RWPE2 (cell line): ENCODE results near the gene DAZAP2.
"Not testable (repeated sequence)": the region's sequence is repeated elsewhere in the genome, so short reads cannot be mapped to it uniquely, and the experiment has no call there.

Experiments used
- ATAC-seq: fragments of 200-7000 bp; cut with Tn5 transposase; 3 replicates; pipeline ENCODE4 v1.9.1; 2021; ENCODE audit warnings: low read depth
- DNase-seq: peaks from one replicate; pipeline ENCODE4 v3.0.0-alpha.2; 2020; ENCODE audit warnings: low spot score
- H3K27ac ChIP-seq: fragments of 450-650 bp; 2 replicates; pipeline ENCODE4 v1.5.1; 2017; ENCODE audit warnings: mild to moderate bottlenecking; ENCODE audit not compliant: poor library complexity, severe bottlenecking
- H3K27me3 ChIP-seq: fragments of 250-450 bp; sonication (Bioruptor Pico); 2 replicates; pipeline ENCODE4 v1.5.1; 2021; ENCODE audit warnings: mild to moderate bottlenecking, moderate library complexity; ENCODE audit not compliant: insufficient read depth, poor library complexity, severe bottlenecking
- H3K36me3 ChIP-seq: fragments of 250-450 bp; sonication (Bioruptor Pico); 2 replicates; pipeline ENCODE4 v1.5.1; 2020; ENCODE audit warnings: low read depth, mild to moderate bottlenecking, moderate library complexity
- H3K4me1 ChIP-seq: fragments of 250-450 bp; sonication (Bioruptor Pico); 2 replicates; pipeline ENCODE4 v1.5.1; 2021; ENCODE audit warnings: mild to moderate bottlenecking, moderate library complexity; ENCODE audit not compliant: insufficient read depth, poor library complexity, severe bottlenecking
- H3K4me3 ChIP-seq: fragments of 250-450 bp; sonication (Bioruptor Pico); 2 replicates; pipeline ENCODE4 v1.5.1; 2021; ENCODE audit warnings: mild to moderate bottlenecking, moderate library complexity; ENCODE audit not compliant: severe bottlenecking
- H3K9me3 ChIP-seq: fragments of 250-450 bp; sonication (Bioruptor Pico); 2 replicates; pipeline ENCODE4 v1.5.1; 2021; ENCODE audit warnings: mild to moderate bottlenecking, moderate library complexity; ENCODE audit not compliant: severe bottlenecking
- CTCF ChIP-seq: fragments of 450-650 bp; IDR thresholded peaks from one replicate; pipeline ENCODE4 v1.5.1; 2017; ENCODE audit warnings: mild to moderate bottlenecking, moderate library complexity; ENCODE audit not compliant: poor library complexity, severe bottlenecking

The DAZAP2 gene

DNA sequence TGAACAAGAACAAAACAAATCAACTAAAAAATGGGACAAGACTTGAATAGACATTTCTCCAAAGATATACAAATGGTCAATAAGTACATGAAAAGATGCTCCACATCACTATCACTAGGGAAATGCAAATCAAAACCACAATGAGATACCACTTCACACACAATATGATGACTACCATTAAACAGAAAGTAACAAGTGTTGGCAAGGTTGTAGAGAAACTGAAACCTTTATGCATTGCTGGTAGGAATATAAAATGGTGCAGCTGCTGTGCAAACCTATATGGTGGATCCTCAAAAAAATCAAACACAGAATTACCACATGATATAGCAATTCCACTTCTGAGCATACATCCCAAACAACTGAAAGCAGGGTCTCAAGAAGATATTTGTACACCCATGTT lies 26.4 kb downstream of the DAZAP2 start:
- peaks cover 12% of the 10 kb centered on the region for H3K4me1 ChIP-seq
- no peak overlapping the region for H3K4me3 ChIP-seq
- peaks cover 14% of the 10 kb centered on the region; the same call in 1 of the 2 replicates for H3K36me3 ChIP-seq
- DNase-seq, result no peak
- no peak for ATAC-seq
- H3K27ac ChIP-seq, result no peak overlapping the region
- no peaks in the 10 kb centered on the region for H3K9me3 ChIP-seq
- TF ChIP-seq CTCF, result no peak
- no peaks in the 10 kb centered on the region for H3K27me3 ChIP-seq

DNA sequence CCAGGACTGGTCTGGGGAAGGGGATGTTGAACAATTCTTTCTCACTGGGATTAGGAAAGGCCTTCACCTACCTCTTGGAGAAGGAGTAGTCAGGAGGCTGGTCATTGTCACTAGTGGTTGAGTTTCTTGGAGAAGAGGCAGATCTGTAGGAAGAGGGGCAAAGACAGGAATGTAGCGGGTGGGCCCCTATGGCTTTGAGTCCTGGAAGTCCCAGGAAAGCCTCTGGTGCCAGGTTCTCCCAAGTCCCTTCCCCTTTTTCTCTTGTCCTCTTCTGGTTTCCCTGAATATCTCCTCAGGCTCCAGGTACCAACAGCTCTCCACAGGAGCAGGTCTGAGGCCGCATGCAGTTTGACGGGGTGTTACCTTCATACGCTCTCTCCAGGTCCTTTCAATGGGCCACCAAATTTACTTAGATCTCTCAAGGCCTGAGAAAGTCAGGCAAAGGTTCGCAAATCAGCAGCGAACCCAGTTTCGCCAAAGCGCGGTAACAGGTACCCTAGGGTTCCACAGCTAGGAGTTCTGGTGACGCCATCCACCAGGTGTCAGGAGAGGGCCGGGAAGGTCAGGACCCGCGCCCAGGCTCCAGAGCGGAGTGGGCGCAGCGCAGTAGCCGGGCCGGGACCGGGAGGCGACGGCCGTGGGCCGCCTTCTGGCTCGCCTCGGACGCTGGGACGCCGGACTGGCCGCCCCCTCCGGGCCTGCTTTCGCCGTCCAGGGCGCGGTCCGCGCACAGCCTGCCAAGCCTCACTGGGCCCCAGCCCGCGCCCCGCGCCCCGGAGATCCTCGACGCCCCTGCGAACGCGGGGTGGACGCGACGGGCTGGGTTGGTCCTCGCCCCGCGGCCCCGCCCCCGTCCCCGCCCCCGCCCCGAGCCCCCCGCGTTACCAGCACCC lies 30.8 kb downstream of the DAZAP2 start:
- no peaks in the 10 kb centered on the region for H3K27me3 ChIP-seq
- H3K4me1 ChIP-seq, result peaks cover 23% of the 10 kb centered on the region
- H3K36me3 ChIP-seq, result peaks cover 6% of the 10 kb centered on the region
- H3K4me3 ChIP-seq, result peak overlapping the region; percentile 48
- ATAC-seq, result peak; percentile 60
- H3K27ac ChIP-seq, result peak overlapping the region; percentile 86
- TF ChIP-seq CTCF, result peak; percentile 59
- DNase-seq, result peak; percentile 66
- no peaks in the 10 kb centered on the region for H3K9me3 ChIP-seq

DNA sequence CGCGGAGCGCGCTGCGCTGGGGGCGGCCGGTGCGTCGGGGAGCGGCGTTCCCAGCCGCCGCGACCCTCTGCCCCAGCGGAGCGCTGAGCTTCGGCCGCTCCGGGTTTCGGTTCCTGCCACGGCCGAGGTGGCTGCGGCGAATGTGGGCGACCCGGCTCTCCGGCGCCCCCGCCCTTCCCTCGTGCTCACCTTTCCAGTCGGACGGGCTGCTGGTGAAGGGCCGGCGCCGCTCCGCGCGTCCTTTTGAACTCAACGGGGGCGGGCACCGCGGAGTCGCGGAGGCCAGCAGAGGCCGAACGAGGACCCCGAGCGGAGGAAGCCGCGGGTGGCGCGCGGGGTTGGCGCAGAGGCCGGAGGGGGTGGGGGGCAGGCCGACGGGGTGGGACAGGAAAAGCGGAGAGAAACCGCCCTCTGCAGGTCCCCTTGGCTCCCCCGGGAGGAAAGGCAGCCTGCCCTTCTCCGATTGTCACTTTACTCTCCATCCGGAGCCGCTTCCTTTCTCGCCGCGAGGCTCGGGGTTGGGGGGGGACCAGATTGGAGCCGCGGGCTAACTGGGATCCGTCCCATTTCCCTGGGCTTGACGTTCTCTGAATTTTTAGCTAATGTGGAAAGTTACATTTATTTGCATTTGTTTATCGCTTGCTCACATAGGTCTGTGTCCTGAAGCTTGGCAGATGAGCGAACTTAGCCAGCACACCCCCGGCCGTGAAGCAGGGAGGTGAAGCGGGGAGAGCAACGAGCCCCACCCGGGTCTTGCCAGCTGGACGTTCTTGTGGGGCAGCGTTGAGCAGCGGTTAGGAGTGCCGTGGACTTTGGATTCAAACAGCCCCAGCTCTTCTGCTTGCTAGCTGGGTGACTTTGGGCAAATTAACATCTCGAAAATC lies 31.7 kb downstream of the DAZAP2 start, which contains the start of gene SMAGP:
TSS of gene SMAGP (minus strand) at position 349 of the 884 bp plus-strand sequence. CDS start 1,137 bp downstream, outside the sequence.
- H3K4me3 ChIP-seq, result peak within 1 kb of the TSS; percentile 48
- H3K36me3 ChIP-seq, result peaks cover 6% of the 10 kb centered on the region
- H3K4me1 ChIP-seq, result peaks cover 23% of the 10 kb centered on the region
- ATAC-seq, result peak; percentile 44
- H3K9me3 ChIP-seq, result no peaks in the 10 kb centered on the region
- no peak for TF ChIP-seq CTCF
- H3K27me3 ChIP-seq, result no peaks in the 10 kb centered on the region
- DNase-seq, result peak; percentile 77
- peak within 1 kb of the TSS; percentile 86 for H3K27ac ChIP-seq

- Histone ChIP-seq H3K27ac (peak overlapping the region; percentile 86), H3K36me3 (peaks cover 6% of the 10 kb centered on the region), H3K4me3 (peak overlapping the region; percentile 48), H3K9me3 (no peaks in the 10 kb centered on the region), H3K4me1 (peaks cover 23% of the 10 kb centered on the region), H3K27me3 (no peaks in the 10 kb centered on the region)
- TF ChIP-seq CTCF, result no peak
- DNase-seq, result no peak
- peak; percentile 84 for ATAC-seq
Measured at GRCh38 chr12:51270951-51271518, 32.4 kb downstream of the DAZAP2 start.

DNA sequence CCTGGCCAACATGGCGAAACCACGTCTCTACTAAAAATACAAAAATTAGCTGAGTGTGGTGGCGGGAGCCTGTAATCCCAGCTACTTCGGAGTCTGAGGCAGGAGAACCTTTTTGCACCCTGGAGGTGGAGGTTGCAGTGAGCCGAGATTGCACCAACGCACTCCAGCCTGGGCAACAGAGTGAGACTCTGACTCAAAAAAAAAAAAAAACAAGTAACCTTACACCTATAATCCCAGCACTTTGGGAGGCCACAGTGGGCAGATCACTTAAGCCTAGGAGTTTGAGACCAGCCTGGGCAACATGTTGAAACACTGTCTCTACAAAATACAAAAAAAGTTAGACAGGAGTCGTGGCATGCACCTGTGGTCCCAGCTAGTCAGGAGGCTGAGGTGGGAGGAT lies 34.2 kb downstream of the DAZAP2 start:
- ATAC-seq, result not testable (repeated sequence)

More for the DNA sequence above, 34.2 kb downstream of the DAZAP2 start:
- DNase-seq, H3K27me3 ChIP-seq, H3K27ac ChIP-seq, H3K4me3 ChIP-seq, H3K9me3 ChIP-seq, H3K36me3 ChIP-seq: not testable (repeated sequence)
- peaks cover 16% of the 10 kb centered on the region for H3K4me1 ChIP-seq
